ENCODE results near the gene ADISSP.

DNA sequence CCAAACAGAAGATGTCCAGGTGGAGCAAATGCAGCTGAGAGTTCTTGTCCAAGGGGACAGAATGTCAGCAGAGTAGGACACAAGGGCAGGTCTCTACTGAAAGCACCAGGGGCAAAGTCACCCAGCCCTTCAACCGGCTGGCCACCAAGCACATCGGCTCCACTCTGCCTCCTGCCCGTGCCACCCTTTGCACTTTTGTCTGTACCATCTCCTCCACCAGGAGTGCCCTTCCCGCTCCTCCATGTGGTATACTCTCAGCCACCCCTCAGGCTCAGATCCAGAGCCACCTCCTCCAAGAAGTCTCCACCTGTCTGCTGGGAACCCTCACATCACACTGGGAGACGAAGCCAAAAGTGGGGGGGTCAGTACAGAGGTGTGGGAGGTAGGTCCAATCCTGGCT lies 39.2 kb downstream of the ADISSP start:
- TF ChIP-seq, protein P1, sequence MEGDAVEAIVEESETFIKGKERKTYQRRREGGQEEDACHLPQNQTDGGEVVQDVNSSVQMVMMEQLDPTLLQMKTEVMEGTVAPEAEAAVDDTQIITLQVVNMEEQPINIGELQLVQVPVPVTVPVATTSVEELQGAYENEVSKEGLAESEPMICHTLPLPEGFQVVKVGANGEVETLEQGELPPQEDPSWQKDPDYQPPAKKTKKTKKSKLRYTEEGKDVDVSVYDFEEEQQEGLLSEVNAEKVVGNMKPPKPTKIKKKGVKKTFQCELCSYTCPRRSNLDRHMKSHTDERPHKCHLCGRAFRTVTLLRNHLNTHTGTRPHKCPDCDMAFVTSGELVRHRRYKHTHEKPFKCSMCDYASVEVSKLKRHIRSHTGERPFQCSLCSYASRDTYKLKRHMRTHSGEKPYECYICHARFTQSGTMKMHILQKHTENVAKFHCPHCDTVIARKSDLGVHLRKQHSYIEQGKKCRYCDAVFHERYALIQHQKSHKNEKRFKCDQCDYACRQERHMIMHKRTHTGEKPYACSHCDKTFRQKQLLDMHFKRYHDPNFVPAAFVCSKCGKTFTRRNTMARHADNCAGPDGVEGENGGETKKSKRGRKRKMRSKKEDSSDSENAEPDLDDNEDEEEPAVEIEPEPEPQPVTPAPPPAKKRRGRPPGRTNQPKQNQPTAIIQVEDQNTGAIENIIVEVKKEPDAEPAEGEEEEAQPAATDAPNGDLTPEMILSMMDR (conservative IDR thresholded peaks at IDR 0.05; ENCODE audit: low read depth in 2 of 2): no peak
- TF ChIP-seq EZH2 (IDR thresholded peaks at IDR 0.05; ENCODE audit: low read depth, unreplicated experiment) (no peak), EZH2phosphoT487 (IDR thresholded peaks at IDR 0.05; ENCODE audit: unreplicated experiment) (no peak)

All from GM23338 (cell line).